GM23338 (cell line): Measurements from ENCODE around the gene GPR55. TPM values are rescaled to one million over a fixed set of nuclear protein-coding genes. Genes with fewer than 3 reads are reported as not detected.
A peak's percentile ranks its signal among the peaks of the same experiment; 100 is the strongest.

ENCODE experiments used
- ATAC-seq: fragments of 200-7000 bp; cut with Tn5 transposase; 3 replicates; pipeline ENCODE4 v1.9.1; 2020
- DNase-seq: peaks from one replicate; pipeline ENCODE4 v3.0.0-alpha.2; 2015; ENCODE audit warnings: low spot score
- H2AFZ ChIP-seq: fragments of 200-600 bp; sonication (generic); 2 replicates; pipeline ENCODE4 v1.8.0; 2016; ENCODE audit warnings: antibody characterized with exemption, mild to moderate bottlenecking, moderate library complexity
- H3F3A ChIP-seq: fragments of 200-600 bp; sonication (generic); replicated peaks from 2 replicates; pipeline ENCODE4 v1.8.0; 2017; ENCODE audit warnings: antibody characterized with exemption, mixed run types, low read depth
- H3K27ac ChIP-seq: fragments of 200-600 bp; sonication (generic); 2 replicates; pipeline ENCODE4 v1.6.1; 2016; ENCODE audit warnings: low read depth
- H3K27me3 ChIP-seq: fragments of 200-600 bp; sonication (generic); 2 replicates; pipeline ENCODE4 v1.8.0; 2016; ENCODE audit warnings: mild to moderate bottlenecking, mixed run types, moderate library complexity; ENCODE audit not compliant: insufficient read depth
- H3K36me3 ChIP-seq: fragments of 200-600 bp; sonication (generic); 2 replicates; pipeline ENCODE4 v1.8.0; 2016; ENCODE audit warnings: mild to moderate bottlenecking; ENCODE audit not compliant: insufficient read depth
- H3K4me1 ChIP-seq: fragments of 200-600 bp; sonication (generic); 2 replicates; pipeline ENCODE4 v1.8.0; 2016; ENCODE audit warnings: mild to moderate bottlenecking, moderate library complexity; ENCODE audit not compliant: insufficient read depth
- H3K4me2 ChIP-seq: fragments of 200-600 bp; sonication (generic); 2 replicates; pipeline ENCODE4 v1.7.1; 2017; ENCODE audit warnings: mixed run types
- H3K4me3 ChIP-seq: fragments of 200-600 bp; sonication (generic); 2 replicates; pipeline ENCODE4 v1.6.1; 2016; ENCODE audit warnings: mixed run types
- H3K79me2 ChIP-seq: fragments of 200-600 bp; sonication (generic); replicated peaks from 2 replicates; pipeline ENCODE4 v1.8.0; 2017; ENCODE audit warnings: mild to moderate bottlenecking; ENCODE audit not compliant: insufficient read depth
- H3K9me2 ChIP-seq: fragments of 200-600 bp; sonication (generic); 2 replicates; pipeline ENCODE4 v1.8.0; 2017; ENCODE audit not compliant: insufficient read depth
- H4K20me1 ChIP-seq: fragments of 200-600 bp; sonication (generic); replicated peaks from 2 replicates; pipeline ENCODE4 v1.8.0; 2017; ENCODE audit warnings: mild to moderate bottlenecking; ENCODE audit not compliant: insufficient read depth
- H3K27ac Mint-ChIP-seq: 2 replicates; pipeline ENCODE4 v1.8.0; 2020; ENCODE audit warnings: inconsistent platforms, mild to moderate bottlenecking, moderate library complexity, mixed read lengths
- H3K27me3 Mint-ChIP-seq: 3 replicates; pipeline ENCODE4 v1.8.0; 2022; ENCODE audit warnings: low read depth, mild to moderate bottlenecking, moderate library complexity, mixed read lengths, inconsistent platforms; ENCODE audit not compliant: insufficient read depth, poor library complexity
- H3K36me3 Mint-ChIP-seq: 3 replicates; pipeline ENCODE4 v1.8.0; 2021; ENCODE audit warnings: low read depth, mild to moderate bottlenecking, inconsistent platforms, moderate library complexity, mixed read lengths
- H3K4me1 Mint-ChIP-seq: 3 replicates; pipeline ENCODE4 v1.8.0; 2020; ENCODE audit warnings: mild to moderate bottlenecking, inconsistent platforms, mixed read lengths
- H3K4me3 Mint-ChIP-seq: 3 replicates; pipeline ENCODE4 v1.8.0; 2021; ENCODE audit warnings: moderate library complexity, mild to moderate bottlenecking, inconsistent platforms, mixed read lengths
- H3K9me3 Mint-ChIP-seq: 3 replicates; pipeline ENCODE4 v1.8.0; 2020; ENCODE audit warnings: moderate library complexity, mild to moderate bottlenecking, inconsistent platforms, mixed read lengths
- CREB1 ChIP-seq: fragments of 250-450 bp; sonication (Bioruptor Pico); IDR thresholded peaks from 2 replicates; pipeline ENCODE4 v1.5.0; 2020; ENCODE audit warnings: low read depth, mild to moderate bottlenecking, moderate library complexity
- CTCF ChIP-seq, 2 experiments: fragments of 200-600 bp in 1 of 2; sonication (generic) in 1 of 2; conservative IDR thresholded peaks; 2 replicates each; pipeline versions ENCODE4 v1.5.1 to v1.6.1; 2016 to 2017; ENCODE audit warnings: antibody characterized with exemption in 2 of 2, low read depth in 2 of 2, mild to moderate bottlenecking in 2 of 2, moderate library complexity in 1 of 2
- EZH2 ChIP-seq: fragments of 200-600 bp; sonication (generic); IDR thresholded peaks from one replicate; pipeline ENCODE4 v1.8.0; 2017; ENCODE audit warnings: antibody characterized with exemption, mild to moderate bottlenecking, low read depth; ENCODE audit not compliant: unreplicated experiment
- EZH2phosphoT487 ChIP-seq: fragments of 200-600 bp; sonication (generic); IDR thresholded peaks from one replicate; pipeline ENCODE4 v1.8.1; 2018; ENCODE audit warnings: antibody characterized with exemption; ENCODE audit not compliant: unreplicated experiment
- JUNB ChIP-seq: IDR thresholded peaks from one replicate; pipeline ENCODE4 v1.6.1; 2016; ENCODE audit warnings: antibody characterized with exemption; ENCODE audit not compliant: unreplicated experiment
- NANOG ChIP-seq: IDR thresholded peaks from 2 replicates; pipeline ENCODE4 v1.6.1; 2016; ENCODE audit warnings: antibody characterized with exemption, borderline replicate concordance
- POLR2AphosphoS5 ChIP-seq: IDR thresholded peaks from 2 replicates; pipeline ENCODE4 v1.6.1; 2016; ENCODE audit warnings: antibody characterized with exemption, low read depth
- REST ChIP-seq: IDR thresholded peaks from one replicate; pipeline ENCODE4 v1.6.1; 2018; ENCODE audit warnings: antibody characterized with exemption; ENCODE audit not compliant: unreplicated experiment
- STAT1 ChIP-seq: IDR thresholded peaks from one replicate; pipeline ENCODE4 v1.6.1; 2016; ENCODE audit warnings: antibody characterized with exemption; ENCODE audit not compliant: unreplicated experiment
- ZNF114 ChIP-seq: fragments of 250-450 bp; sonication (Bioruptor Pico); IDR thresholded peaks from 2 replicates; pipeline ENCODE4 v1.5.0; 2020; ENCODE audit warnings: mild to moderate bottlenecking, moderate library complexity
- ZNF331 ChIP-seq: fragments of 250-450 bp; sonication (Bioruptor Pico); IDR thresholded peaks from 2 replicates; pipeline ENCODE4 v1.5.0; 2020; ENCODE audit warnings: low read depth, mild to moderate bottlenecking, moderate library complexity
- ZNF462 ChIP-seq: fragments of 250-450 bp; sonication (Bioruptor Pico); IDR thresholded peaks from 2 replicates; pipeline ENCODE4 v1.5.0; 2020; ENCODE audit warnings: mild to moderate bottlenecking, moderate library complexity
- polyA plus RNA-seq: library from polyadenylated mRNA; unstranded; fragments of >200 nt; fragmentation: Nextera tagmentation; extraction: Ambion mirVana; gene quantifications from 2 replicates; pipeline ENCODE4 v1.2.1, GENCODE V29; 2016
- total RNA-seq: library from RNA; depleted of rRNA; stranded (reverse); fragments of >200 nt; shearing (Covaris generic); gene quantifications from 2 replicates; pipeline ENCODE4 v1.2.3, GENCODE V29; 2014
- TF ChIP-seq, protein P1 (sequence below): IDR thresholded peaks from 2 replicates; pipeline ENCODE4 v1.6.1; 2016; ENCODE audit warnings: antibody characterized with exemption

GPR55 gene
- total and polyA plus RNA-seq, 2 experiments from 2014 or later = not detected

GRCh38 chr2:230947235-230947576, 22.2 kb upstream of the GPR55 start:
- no peak for ATAC-seq
- H3K27ac Mint-ChIP-seq = no peak overlapping the region
- no peak overlapping the region for H3K4me2 ChIP-seq
- H3K9me3 Mint-ChIP-seq = no peaks in the 10 kb centered on the region
- no peaks in the 10 kb centered on the region for H4K20me1 ChIP-seq
- H3K27ac ChIP-seq = no peak overlapping the region
- no peaks in the 10 kb centered on the region for H3K36me3 ChIP-seq
- no peaks in the 10 kb centered on the region for H3K9me2 ChIP-seq
- DNase-seq = no peak
- no peaks in the 10 kb centered on the region for H3K36me3 Mint-ChIP-seq
- H3K4me1 Mint-ChIP-seq = no peaks in the 10 kb centered on the region
- H2AFZ ChIP-seq = peak overlapping the region; percentile 72; the same call in 1 of the 2 replicates
- H3K27me3 Mint-ChIP-seq = peaks cover 9% of the 10 kb centered on the region
- no peaks in the 10 kb centered on the region for H3K4me1 ChIP-seq
- no peaks in the 10 kb centered on the region for H3K79me2 ChIP-seq
- H3F3A ChIP-seq = no peaks in the 10 kb centered on the region
- no peak for TF ChIP-seq REST
- TF ChIP-seq CREB1 (CRISPR knock-in tag) = no peak
- no peak for TF ChIP-seq POLR2AphosphoS5
- TF ChIP-seq EZH2 = no peak
- TF ChIP-seq, protein P1, sequence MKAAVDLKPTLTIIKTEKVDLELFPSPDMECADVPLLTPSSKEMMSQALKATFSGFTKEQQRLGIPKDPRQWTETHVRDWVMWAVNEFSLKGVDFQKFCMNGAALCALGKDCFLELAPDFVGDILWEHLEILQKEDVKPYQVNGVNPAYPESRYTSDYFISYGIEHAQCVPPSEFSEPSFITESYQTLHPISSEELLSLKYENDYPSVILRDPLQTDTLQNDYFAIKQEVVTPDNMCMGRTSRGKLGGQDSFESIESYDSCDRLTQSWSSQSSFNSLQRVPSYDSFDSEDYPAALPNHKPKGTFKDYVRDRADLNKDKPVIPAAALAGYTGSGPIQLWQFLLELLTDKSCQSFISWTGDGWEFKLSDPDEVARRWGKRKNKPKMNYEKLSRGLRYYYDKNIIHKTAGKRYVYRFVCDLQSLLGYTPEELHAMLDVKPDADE = no peak
- TF ChIP-seq ZNF331 (CRISPR knock-in tag) = no peak
- no peak for TF ChIP-seq CTCF (conservative IDR thresholded peaks at IDR 0.05; ENCODE audit: low read depth in 2 of 2)
- TF ChIP-seq JUNB = no peak
- no peak for TF ChIP-seq EZH2phosphoT487
- no peak for TF ChIP-seq ZNF114 (CRISPR knock-in tag)
- TF ChIP-seq STAT1 = no peak
- TF ChIP-seq ZNF462 (CRISPR knock-in tag) = no peak
- TF ChIP-seq NANOG = no peak
- H3K4me3 ChIP-seq = no peak overlapping the region
- no peaks in the 10 kb centered on the region for H3K27me3 ChIP-seq
- no peak overlapping the region for H3K4me3 Mint-ChIP-seq
